Stimulated activated CD4-positive, alpha-beta T cell treated with anti-CD3 and anti-CD28 coated beads, Interleukin-4, amount 100 ng/mL, for 24 hours (primary cell): ENCODE data around the gene SNRNP35.
"Not testable (repeated sequence)": the region's sequence is repeated elsewhere in the genome, so short reads cannot be mapped to it uniquely, and the experiment has no call there.

Source experiments
- DNase-seq: peaks from one replicate; pipeline ENCODE4 v3.0.0-alpha.2; 2020

SNRNP35 gene, protein sequence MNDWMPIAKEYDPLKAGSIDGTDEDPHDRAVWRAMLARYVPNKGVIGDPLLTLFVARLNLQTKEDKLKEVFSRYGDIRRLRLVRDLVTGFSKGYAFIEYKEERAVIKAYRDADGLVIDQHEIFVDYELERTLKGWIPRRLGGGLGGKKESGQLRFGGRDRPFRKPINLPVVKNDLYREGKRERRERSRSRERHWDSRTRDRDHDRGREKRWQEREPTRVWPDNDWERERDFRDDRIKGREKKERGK

DNA sequence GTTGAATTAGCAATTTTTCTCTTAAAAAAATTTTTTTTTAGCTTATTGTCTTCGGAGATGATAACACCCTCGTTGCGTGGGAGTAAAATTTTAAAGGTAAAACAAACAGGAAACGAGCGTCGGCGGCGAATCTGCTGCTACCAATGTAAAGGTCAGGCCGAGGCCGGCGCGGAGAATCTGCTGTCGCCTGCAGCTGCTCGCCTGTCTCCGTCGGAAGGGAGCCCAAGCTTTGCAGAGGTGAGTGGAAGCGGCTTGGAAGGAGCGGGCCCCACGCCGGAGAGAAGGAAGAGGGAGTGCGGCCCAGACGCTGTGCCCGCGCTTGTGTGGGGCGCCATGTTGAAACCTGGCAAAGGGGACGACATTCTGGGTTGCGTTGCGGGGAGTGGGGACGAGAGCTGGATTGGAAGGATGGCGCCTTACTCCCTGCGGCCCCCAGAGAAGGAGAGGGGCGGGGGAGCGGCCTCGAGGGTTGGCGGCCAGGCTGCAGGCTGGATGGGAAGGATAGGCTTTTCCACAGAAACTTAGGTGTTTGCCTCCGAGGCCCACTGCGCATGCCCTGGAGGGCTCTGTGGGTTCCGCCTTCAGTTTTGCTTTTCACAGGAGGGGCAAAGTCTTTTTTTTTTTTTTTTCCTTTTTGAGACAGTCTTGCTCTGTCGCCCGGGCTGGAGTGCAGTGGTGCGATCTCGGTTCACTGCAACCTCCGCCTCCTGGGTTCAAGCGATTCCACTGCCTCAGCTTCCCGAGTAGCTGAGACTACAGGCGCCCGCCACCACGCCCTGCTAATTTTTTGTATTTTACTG, at the start of gene SNRNP35:
Gene SNRNP35 (plus strand): TSS at position 160 of the 800 bp plus-strand sequence. CDS start 7,402 bp downstream, outside the sequence.
- peak; percentile 86 for DNase-seq

DNA sequence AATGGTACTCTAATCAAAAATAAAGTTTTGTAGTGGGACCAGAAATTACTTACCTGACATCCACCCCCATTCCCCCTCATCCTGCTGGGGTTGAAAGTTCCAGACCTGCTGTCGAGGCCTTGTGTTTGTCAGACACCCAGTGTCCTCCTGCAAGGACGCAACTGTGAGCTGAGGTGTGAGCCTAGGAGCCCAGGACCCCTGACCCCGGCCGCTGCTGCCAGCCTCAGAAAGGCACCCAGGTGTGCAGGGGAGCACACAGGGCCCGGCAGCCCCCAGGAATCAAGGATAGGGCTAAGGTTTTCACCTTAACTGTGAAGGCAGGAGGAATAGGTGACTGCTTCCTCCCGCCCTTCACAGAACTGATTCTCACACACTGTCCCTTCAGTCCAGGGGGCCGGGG, 49.3 kb upstream of the SNRNP35 start:
- not testable (repeated sequence) for DNase-seq

DNA sequence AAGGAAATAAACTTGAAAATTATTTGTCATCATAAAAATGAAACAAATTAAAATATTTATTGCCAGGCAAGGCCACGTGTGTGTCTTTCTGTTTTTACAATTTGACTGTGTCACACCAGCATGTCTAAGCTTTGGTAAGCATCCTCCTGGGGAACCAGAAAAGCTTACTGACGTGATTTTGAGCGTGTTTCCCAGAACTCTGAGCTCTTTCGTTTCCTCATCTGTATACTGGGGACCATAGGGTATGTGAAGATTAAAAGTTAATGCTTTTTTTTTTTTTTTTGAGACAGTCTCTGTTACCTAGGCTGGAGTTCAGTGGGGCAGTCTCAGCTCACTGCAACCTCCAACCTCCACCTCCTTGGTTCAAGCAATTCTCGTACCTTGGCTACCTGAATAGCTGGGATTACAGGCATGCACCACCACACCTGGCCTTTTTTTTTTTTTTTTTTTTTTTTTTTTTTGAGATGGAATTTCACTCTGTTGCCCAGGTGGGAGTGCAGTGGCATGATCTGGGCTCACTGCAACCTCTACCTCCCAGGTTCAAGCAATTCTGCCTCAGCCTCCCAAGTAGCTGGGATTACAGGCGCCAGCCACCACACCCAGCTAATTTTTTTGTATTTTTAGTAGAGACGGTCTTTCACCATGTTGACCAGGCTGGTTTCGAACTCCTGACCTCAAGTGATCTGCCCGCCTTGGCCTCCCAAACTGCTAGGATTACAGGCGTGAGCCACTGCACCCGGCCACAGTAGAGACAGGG, 48.5 kb upstream of the SNRNP35 start:
- DNase-seq: not testable (repeated sequence)

DNA sequence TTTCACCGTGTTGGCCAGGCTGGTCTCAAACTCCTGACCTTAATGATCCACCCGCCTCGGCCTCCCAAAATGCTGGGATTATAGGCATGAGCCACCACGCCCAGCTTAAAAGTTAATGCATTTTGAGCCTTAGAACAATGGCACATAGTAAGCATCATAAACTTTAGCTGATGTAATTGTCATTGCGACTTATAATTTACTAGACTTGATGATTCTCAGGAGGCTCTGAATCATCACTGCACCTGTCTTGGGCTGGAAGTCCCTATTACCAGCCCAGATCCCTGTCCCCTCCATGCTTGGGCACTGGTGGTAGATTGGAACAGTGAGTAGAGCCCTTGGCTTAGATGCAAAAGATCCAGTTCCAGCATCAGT, 47.9 kb upstream of the SNRNP35 start:
- DNase-seq: no peak

DNA sequence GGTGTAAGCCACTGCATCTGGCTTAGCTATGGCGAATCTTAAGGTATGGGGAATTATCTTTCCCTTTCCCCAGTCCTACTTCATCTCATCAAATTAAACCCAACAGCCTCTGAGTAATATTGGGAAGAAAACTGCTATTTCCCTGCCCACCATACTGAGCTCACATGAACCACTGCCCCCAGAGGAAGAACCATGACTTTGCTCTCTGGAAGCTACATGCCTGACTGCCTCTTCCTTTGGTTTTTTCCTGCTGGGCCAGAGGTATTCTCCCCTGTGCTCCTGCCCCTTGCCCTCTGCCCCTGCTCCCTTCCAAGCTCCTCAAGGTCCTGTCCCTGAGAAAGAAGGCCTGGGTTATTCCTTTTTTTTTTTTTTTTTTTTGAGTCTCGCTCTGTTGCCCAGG, 36.6 kb upstream of the SNRNP35 start:
- no peak for DNase-seq

DNA sequence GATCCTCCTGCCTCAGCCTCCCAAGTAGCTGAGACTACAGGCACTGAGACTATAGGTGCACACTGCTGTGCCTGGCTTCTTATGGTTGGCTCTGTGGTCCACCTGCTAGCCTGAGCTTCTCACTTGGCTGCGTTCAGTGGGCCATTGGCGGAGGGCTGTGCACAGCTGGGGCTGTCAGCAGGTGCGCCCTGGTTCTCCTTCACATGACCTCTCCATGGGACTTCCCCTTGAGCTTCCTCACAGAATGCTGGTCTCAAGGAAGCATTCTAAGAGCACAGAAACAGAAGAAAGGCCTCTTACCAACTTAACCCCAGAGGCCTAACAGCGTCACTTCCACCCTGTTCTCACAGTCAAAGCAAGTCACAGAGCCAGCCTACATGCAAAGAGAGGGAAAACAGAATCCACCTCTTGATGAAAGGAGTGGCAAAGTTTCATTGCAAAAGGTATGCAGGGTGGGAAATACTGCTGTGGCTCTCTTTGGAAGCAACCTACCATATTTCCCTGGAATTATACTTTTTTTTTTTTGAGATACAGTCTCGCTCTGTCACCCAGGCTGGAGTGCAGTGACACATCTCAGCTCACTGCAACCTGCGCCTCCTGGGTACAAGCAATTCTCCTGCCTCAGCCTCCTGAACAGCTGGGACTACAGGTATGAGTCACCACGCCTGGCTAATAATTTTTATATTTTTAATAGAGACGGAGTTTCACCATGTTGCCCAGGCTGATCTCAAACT, 30.7 kb upstream of the SNRNP35 start:
- DNase-seq: peak; percentile 29

DNA sequence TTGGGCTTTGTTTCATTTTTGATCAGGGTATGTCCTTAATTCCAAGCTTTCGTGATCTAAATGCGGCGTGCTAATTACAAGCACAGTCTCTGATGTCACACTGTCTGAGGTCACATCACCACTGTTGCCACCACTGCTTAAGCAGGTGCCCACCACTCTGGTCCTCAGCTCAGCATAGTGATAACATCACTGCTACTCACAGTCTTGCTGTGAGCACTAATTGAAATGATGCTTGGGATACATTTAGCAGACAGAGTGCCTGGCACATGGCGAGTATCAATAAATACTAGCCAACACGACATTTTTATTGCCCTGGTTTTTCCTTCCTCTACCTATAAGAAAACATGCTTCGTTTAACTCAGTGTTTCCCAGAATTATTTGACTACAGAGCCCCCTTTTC, 29.3 kb upstream of the SNRNP35 start:
- DNase-seq: no peak

DNA sequence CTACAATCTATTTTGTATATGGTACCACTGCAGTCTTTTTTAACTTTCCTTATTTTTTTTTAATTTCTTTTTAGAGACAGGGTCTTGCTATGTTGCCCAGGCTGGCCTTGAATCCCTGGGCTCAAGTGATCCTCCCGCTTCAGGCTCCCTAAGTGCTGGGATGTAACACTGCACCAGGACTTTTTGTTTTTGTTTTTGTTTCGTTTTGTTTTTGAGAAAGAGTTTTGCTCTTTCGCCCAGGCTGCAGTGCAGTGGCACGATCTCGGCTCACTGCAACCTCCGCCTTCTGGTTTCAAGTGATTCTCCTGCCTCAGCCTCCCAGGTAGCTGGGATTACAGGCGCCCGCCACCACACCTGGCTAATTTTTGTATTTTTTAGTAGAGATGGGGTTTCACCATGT, 28.8 kb upstream of the SNRNP35 start:
- not testable (repeated sequence) for DNase-seq

DNA sequence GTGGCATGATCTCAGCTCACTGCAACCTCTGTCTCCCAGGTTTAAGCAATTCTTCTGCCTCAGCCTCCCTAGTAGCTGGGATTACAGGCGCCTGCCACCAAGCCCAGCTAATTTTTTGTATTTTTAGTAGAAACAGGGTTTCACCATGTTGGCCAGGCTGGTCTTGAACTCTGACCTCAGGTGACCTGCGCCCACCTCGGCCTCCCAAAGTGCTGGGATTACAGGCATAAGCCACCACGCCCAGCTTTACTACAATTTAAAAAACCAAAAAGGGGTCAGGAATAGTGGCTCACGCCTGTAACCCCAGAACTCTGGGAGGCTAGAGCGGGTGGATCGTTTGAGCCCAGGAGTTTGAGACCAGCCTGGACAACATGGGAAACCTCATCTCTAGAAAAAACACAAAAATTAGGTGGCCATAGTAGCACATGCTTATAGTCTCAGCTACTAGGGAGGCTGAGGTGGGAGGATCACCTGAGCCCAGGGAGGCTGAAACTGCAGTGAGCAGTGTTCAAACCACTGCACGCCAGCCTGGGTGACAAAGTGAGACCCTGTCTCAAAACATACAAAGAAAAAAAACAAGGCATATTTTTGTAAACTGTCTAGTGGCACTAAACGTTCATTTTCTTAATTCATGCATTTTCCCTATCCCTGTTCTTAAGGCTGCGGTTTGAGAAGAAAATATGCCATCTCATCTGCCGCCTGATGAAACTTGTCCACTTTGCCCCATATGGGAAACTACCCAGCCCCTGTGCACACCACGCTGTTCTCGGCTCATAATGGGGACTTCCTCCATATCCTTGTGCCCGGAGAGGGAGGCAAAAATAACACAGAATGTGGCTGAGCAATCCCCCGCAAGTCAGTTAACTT, 25.8 kb upstream of the SNRNP35 start:
- DNase-seq: peak; percentile 40

DNA sequence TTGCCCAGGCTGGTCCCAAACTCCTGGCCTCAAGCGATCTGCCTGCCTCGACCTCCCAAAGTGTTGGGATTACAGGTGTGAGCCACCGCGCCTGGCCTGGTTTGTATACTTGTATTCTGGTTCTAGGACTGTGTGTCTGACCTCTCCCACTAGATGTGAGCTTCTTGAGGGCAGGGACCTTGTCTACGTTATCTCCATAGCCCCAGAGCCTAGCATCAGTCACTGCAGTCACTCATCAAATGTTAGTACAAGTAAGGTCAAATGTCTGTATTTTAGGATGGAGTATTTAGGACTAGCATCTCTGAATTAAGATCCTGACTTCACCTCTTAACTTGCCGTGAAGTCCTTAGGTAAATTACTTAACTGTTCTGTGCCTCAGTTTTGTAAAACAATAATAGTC, 24.3 kb upstream of the SNRNP35 start:
- DNase-seq: no peak

DNA sequence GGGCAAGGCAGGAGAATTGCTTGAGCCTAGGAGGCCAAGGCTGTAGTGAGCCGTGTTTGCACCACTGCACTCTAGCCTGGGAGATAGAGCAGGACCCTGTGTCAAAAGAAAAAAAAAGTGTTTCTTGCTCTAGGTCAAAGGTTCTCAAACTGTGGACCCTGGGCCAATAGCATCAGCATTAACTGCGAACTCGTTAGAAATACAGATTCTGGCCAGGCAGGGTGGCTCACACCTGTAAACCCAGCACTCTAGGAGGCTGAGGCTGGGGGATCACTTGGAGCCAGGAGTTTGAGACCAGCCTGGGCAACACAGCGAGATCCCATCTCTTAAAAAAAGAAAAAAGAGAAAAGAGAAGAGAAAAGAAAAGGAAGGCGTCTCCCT, 22.3 kb upstream of the SNRNP35 start:
- no peak for DNase-seq

DNA sequence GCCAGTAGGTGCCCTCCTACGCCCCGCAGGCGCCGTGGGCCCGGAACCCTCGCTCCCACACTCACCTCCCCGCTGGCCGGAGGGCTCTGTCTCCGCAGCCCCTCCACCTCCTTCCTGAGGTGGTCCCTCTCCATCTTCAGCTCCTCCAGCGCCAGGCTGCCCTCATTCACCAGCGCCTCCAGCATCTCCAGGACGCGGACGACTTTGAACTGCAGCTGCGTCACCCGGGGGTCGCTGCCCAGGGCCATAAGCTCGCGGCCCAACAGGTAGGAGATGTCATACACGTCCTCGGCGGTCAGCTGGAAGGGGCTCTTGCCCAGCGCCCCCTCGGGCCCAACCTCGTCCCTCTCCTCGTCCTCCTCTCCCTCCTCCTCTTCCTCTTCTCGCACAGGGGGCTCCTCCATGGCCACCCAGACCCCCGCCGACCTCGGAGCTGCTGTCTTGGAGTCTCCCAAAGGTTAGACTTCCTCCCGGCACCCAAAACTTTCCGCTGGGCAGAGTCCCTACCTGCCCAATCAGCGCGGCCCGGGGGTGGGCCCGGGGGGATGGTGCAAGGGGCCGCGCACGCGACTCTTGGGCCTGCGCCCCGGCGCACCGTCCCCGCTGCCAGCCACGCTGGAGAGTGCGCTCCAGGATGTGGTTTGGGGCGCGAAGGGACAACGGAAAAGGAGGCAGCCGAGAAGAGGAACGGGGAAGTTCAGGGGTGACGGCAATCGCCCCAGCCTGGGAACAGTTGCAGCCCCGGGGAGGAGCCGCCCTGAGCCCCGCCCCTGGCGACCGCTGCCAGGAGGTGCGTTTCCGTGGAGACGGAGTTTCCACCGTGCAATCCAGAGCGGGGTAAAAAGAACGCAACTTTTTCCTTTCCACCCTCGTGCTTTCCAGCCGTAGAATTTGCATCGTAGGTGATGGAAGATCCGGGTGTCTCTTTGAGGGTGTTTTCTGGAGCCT, 21.6 kb upstream of the SNRNP35 start, which contains the start of gene RILPL2:
Gene RILPL2 (minus strand): TSS at position 668 of the 948 bp plus-strand sequence. CDS start 264 bp downstream, at position 404.
- DNase-seq: peak; percentile 94

DNA sequence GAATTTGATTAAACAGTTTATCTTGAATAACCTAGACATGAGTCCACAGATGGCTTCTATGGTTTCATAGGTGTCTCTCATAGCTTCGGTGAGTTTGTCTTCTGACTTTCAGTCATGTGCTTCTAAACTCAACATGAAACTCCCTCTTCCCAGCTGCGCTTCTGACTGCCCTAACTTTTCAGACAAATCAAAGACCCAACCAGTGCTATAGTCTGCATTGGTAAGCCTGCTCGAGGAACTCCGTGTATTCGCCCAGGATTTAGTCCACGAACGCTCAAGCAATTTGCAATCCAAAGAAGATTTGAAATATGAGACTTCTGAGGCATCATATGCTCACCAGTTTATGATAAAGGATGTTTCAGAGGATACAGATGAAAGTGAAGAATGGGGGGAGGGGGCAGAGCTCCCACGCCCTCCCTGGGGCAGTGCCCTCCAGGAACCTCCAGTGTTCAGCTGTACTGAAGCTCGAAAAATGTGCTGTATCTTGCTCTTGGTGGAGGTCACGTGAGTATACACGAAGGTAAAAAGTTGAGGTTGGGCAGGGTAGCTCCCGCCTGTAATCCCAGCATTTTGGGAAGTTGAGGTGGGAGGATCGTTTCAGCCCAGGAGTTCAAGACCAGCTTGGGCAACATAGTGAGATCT, 16.3 kb upstream of the SNRNP35 start:
- no peak for DNase-seq

DNA sequence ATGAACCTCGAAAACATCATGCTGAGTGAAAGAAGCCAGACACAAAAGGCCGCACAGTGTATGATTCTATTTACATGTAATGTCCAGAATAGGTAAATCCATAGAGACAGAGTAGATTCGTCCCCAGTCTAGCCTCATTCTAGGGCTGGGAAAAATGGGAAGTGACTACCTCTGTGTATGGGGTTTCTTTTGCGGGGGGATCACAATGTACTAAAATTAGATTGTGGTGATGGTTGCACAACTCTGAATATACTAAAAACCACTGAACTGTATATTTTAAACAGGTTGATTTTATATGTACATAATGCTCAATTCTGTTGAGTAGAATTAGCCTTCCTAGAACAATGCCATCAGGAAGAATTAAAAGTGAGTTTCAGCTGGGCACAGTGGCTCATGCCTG, 15.2 kb upstream of the SNRNP35 start:
- no peak for DNase-seq

DNA sequence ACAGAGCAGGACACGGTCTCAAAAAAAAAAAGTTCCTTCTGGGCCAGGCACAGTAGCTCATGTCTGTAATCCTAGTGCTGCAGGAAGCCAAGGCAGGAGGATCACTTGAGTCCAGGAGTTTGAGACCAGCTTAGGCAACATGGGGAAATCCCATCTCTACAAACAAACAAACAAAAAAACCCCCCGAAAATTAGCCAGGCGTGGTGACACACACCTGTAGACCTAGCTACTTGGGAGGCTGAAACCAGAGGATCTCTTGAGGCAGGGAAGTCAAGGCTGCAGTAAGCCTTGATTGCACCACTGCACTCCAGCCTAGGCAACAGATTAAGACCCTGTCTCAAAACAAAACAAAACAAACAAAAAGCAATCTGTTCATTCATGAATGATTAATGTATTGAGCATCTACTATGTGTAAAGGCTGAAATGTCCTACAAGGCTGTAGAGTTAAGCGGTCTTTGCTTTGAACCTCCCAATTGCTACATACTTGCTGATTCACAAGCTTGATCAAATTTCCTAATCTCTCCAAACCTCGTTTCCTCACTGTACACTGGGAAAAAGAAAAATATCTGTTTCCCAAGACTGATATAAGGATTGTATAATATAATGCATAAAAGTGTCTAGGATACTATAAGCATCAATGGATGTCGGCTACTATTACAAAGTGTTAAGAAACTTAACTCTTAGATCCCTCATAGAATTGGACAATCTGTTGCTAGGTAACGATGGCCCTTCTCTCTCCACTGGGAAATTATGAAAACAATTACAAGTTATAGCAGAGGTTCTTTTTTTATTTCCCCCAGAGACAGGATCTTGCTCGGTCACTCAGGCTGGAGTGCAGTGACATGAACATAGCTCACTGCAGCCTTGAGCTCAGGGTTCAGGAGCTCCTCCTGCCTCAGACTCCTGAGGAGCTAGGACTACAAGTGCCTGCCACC, 13.6 kb upstream of the SNRNP35 start:
- no peak for DNase-seq

DNA sequence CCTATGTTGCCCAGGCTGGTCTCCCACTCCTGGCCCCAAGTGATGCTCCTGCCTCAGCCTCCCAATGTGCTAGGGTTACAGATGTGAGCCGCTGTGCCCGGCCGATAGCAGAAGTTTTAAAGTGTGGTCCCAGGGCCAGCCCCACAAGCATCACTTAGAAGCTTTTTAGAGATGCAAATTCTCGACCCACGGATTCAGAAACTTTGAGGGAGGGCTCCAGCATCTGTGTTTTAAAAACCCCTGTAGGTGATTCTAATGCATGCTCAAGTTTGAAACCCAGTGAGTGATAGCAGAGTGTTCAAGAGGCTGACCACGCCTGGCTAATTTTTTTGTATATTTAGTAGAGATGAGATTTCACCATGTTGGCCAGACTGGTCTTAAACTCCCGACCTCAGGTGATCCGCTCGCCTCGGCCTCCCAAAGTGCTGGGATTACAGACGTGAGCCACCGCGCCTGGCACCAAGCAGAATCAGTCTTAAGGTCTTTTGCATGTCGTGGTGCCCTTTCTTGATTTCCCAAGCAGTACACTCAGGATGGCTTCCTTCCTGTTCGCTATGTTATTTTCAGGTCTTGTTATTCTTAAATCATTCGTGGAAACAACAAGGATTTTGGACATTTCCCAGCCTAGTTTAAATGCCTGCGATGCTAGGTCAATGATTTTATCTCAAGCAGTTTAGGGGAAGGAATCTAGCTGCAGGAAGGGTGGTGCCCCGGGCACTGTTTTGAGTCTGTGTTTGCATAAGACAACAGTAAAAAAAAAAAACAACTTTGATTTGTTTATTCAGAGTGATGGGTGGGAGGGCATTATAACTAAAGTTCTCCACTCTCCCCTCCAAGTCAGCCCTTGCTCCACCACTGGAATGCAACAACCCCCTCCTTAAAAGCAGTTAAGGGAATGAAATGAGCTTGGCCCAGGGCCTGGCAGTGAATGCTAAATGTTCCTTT, 12.3 kb upstream of the SNRNP35 start:
- DNase-seq: no peak

DNA sequence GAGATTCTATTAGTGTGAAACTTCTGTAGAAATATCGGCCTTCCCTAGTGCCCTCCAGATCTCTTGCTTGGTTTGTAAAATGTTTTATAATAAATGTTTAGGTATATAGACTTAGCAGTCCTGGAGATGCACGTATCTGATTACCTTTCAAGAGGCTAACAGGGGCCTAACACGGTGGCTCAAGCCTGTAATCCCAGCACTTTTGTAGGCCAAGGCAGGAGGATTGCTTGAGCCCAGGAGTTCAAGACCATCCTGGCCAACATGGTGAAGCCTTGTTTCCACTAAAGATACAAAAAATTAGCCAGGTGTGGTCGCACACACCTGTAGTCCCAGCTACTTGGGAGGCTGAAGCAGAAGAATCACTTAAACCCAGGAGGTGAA, 11.6 kb upstream of the SNRNP35 start:
- no peak for DNase-seq

DNA sequence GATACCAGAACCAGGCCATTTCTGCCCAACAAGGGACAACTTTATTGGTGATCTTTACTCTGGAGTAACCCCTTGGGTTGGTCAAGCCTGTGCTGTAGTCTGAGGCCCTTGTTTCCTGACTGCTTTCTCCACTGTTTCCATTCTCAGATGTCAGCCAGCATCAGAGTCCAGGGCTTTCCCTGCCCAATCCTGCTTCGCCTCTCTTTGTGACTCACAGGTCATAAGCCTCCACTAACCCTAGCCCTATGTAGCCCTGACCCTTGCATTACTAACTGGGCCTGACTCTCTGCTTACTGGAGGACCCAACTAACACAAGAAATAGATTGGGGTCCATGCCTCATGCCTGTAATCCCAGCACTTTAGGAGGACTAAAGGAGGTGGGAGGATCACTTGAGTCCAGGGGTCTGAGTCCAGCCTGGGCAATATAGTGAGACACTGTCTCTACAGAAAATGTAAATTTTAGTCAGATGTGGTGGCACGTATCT, 8.6 kb upstream of the SNRNP35 start:
- DNase-seq: no peak
